NOMO-1 treated with dmso at 0.1 percent for 144 hours (cell line): ENCODE results near the gene RHOBTB3.

Source experiments
- DNase-seq: peaks from one replicate; lab custom pipeline; 2025; ENCODE audit not compliant: unreplicated experiment; lab: John Stamatoyannopoulos, UW

RHOBTB3 gene

GRCh38 chr5:95730011-95730700 lies 980 bp upstream of the RHOBTB3 start:
- no peak for DNase-seq

- DNase-seq, result no peak
These were observed 727 bp downstream of the RHOBTB3 start for GRCh38 chr5:95731571-95732554.

GRCh38 chr5:95733107-95733665 lies 2.0 kb downstream of the RHOBTB3 start:
- no peak for DNase-seq

- DNase-seq, result no peak
These were observed 3.1 kb downstream of the RHOBTB3 start for GRCh38 chr5:95734187-95734586.

- DNase-seq, result no peak
These were observed 3.8 kb downstream of the RHOBTB3 start for GRCh38 chr5:95734906-95735305.

- no peak for DNase-seq
These were observed 4.3 kb downstream of the RHOBTB3 start for GRCh38 chr5:95735406-95735805.

GRCh38 chr5:95738072-95738471 lies 6.9 kb downstream of the RHOBTB3 start:
- DNase-seq, result no peak

GRCh38 chr5:95738834-95739233 lies 7.7 kb downstream of the RHOBTB3 start:
- no peak for DNase-seq

GRCh38 chr5:95739857-95740256 lies 8.7 kb downstream of the RHOBTB3 start:
- DNase-seq, result no peak

- no peak for DNase-seq
These were observed 10.3 kb downstream of the RHOBTB3 start for GRCh38 chr5:95741458-95741857.

GRCh38 chr5:95743232-95743631 lies 12.1 kb downstream of the RHOBTB3 start:
- no peak for DNase-seq

- DNase-seq, result no peak
These were observed 12.7 kb downstream of the RHOBTB3 start for GRCh38 chr5:95743877-95744276.

- no peak for DNase-seq
These were observed 15.1 kb downstream of the RHOBTB3 start for GRCh38 chr5:95746194-95746593.

GRCh38 chr5:95746722-95747679 lies 15.9 kb downstream of the RHOBTB3 start:
- DNase-seq, result no peak

- no peak for DNase-seq
These were observed 17.0 kb downstream of the RHOBTB3 start for GRCh38 chr5:95748133-95748532.

- DNase-seq, result no peak
These were observed 23.4 kb downstream of the RHOBTB3 start for GRCh38 chr5:95754545-95754944.

GRCh38 chr5:95759005-95759404 lies 27.9 kb downstream of the RHOBTB3 start:
- no peak for DNase-seq

GRCh38 chr5:95759634-95760033 lies 28.5 kb downstream of the RHOBTB3 start:
- no peak for DNase-seq

GRCh38 chr5:95760273-95761191 lies 29.4 kb downstream of the RHOBTB3 start:
- DNase-seq, result peak; percentile 58
